ENCODE measurements around the gene RASA2.
A peak's percentile ranks its signal among the peaks of the same experiment; 100 is the strongest.

GRCh38 chr3:141477224-141477623, 9.6 kb upstream of the RASA2 start:
- TF ChIP-seq, protein P1, sequence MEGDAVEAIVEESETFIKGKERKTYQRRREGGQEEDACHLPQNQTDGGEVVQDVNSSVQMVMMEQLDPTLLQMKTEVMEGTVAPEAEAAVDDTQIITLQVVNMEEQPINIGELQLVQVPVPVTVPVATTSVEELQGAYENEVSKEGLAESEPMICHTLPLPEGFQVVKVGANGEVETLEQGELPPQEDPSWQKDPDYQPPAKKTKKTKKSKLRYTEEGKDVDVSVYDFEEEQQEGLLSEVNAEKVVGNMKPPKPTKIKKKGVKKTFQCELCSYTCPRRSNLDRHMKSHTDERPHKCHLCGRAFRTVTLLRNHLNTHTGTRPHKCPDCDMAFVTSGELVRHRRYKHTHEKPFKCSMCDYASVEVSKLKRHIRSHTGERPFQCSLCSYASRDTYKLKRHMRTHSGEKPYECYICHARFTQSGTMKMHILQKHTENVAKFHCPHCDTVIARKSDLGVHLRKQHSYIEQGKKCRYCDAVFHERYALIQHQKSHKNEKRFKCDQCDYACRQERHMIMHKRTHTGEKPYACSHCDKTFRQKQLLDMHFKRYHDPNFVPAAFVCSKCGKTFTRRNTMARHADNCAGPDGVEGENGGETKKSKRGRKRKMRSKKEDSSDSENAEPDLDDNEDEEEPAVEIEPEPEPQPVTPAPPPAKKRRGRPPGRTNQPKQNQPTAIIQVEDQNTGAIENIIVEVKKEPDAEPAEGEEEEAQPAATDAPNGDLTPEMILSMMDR (IDR thresholded peaks at IDR 0.05) = no peak
- TF ChIP-seq GABPA (IDR thresholded peaks at IDR 0.05; ENCODE audit: low read depth) (no peak), NFIC (IDR thresholded peaks at IDR 0.05; ENCODE audit: borderline replicate concordance) (peak; percentile 55), TEAD4 (IDR thresholded peaks at IDR 0.05; ENCODE audit: borderline replicate concordance, insufficient read depth) (no peak), YY1 (IDR thresholded peaks at IDR 0.05; ENCODE audit: low read depth) (no peak), MAX (IDR thresholded peaks at IDR 0.05; ENCODE audit: low read depth) (no peak), NRF1 (IDR thresholded peaks at IDR 0.05; ENCODE audit: low read depth, low read length) (no peak), JUND (IDR thresholded peaks at IDR 0.05) (peak; percentile 62)
- TF ChIP-seq, protein P2, sequence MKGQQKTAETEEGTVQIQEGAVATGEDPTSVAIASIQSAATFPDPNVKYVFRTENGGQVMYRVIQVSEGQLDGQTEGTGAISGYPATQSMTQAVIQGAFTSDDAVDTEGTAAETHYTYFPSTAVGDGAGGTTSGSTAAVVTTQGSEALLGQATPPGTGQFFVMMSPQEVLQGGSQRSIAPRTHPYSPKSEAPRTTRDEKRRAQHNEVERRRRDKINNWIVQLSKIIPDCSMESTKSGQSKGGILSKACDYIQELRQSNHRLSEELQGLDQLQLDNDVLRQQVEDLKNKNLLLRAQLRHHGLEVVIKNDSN (IDR thresholded peaks at IDR 0.05; ENCODE audit: borderline replicate concordance, low read depth) = no peak
